HepG2 (cell line): ENCODE results near the gene FUT3. TPM values are rescaled to one million over a fixed set of nuclear protein-coding genes. Genes with fewer than 3 reads are reported as not detected.

Experiments used
- CEBPB ChIP-seq: IDR thresholded peaks from 2 replicates; pipeline ENCODE4 v1.6.1; 2011; ENCODE audit warnings: low read depth, low read length, improper control_type of control experiment, borderline replicate concordance
- CHD2 ChIP-seq: IDR thresholded peaks from 2 replicates; pipeline ENCODE4 v1.6.1; 2011; ENCODE audit warnings: low read depth, low read length, improper control_type of control experiment
- DPF2 ChIP-seq: sonication (generic); formaldehyde crosslinking; IDR thresholded peaks from 2 replicates; pipeline ENCODE4 v1.4.0; 2020; ENCODE audit warnings: mild to moderate bottlenecking, low read depth, missing genetic modification reagents, borderline replicate concordance
- DZIP1 ChIP-seq: sonication (generic); formaldehyde crosslinking; IDR thresholded peaks from 2 replicates; pipeline ENCODE4 v1.5.0; 2020; ENCODE audit warnings: mild to moderate bottlenecking, missing genetic modification reagents
- FOXO1 ChIP-seq: sonication (generic); formaldehyde crosslinking; IDR thresholded peaks from 2 replicates; pipeline ENCODE4 v1.4.0; 2020; ENCODE audit warnings: missing genetic modification reagents
- GATA4 ChIP-seq: sonication (generic); IDR thresholded peaks from 2 replicates; pipeline ENCODE4 v1.6.1; 2016; ENCODE audit warnings: antibody characterized with exemption, low read depth, borderline replicate concordance
- KLF6 ChIP-seq: IDR thresholded peaks from 2 replicates; pipeline ENCODE4 v1.8.0; 2016; ENCODE audit warnings: missing biosample characterization, missing genetic modification reagents
- NFRKB ChIP-seq: fragments of 450-650 bp; IDR thresholded peaks from 2 replicates; pipeline ENCODE4 v1.6.1; 2017
- POLR2AphosphoS5 ChIP-seq: IDR thresholded peaks from 2 replicates; pipeline ENCODE4 v1.6.1; 2012; ENCODE audit warnings: low read depth, low read length
- SMAD3 ChIP-seq: sonication (generic); formaldehyde crosslinking; IDR thresholded peaks from 2 replicates; pipeline ENCODE4 v1.4.0; 2020; ENCODE audit warnings: missing genetic modification reagents
- ZNF263 ChIP-seq: sonication (generic); formaldehyde crosslinking; IDR thresholded peaks from 2 replicates; pipeline ENCODE4 v1.4.0; 2020; ENCODE audit warnings: missing genetic modification reagents
- ZNF264 ChIP-seq: sonication (generic); formaldehyde crosslinking; IDR thresholded peaks from 2 replicates; pipeline ENCODE4 v1.4.0; 2020; ENCODE audit warnings: missing genetic modification reagents
- ZNF446 ChIP-seq: sonication (generic); formaldehyde crosslinking; IDR thresholded peaks from 2 replicates; pipeline ENCODE4 v1.5.0; 2020; ENCODE audit warnings: mild to moderate bottlenecking, missing genetic modification reagents
- ZNF512 ChIP-seq: sonication (generic); formaldehyde crosslinking; IDR thresholded peaks from 2 replicates; pipeline ENCODE4 v1.4.0; 2020; ENCODE audit warnings: mild to moderate bottlenecking, missing genetic modification reagents
- polyA plus RNA-seq, 8 experiments: library from polyadenylated mRNA; depleted of rRNA in 3 of 8; stranded (reverse) in 7 of 8; unstranded in 1 of 8; fragments of >200 nt; fragmentation: Illumina TruSeq in 4 of 8; extraction: Trizol in 4 of 8; gene quantifications; 2 replicates each; pipeline versions ENCODE4 v1.2.1 to v1.2.3, GENCODE V29; 2011 to 2016; ENCODE audit warnings: low read depth in 4 of 8, missing spikeins in 1 of 8, mixed read lengths in 1 of 8; ENCODE audit not compliant: insufficient read depth in 1 of 8
- total RNA-seq, 5 experiments: library from RNA; depleted of rRNA; stranded (reverse); fragments of >200 nt; fragmentation: Illumina TruSeq; extraction: Trizol; gene quantifications; 2 replicates each; pipeline ENCODE4 v1.2.3, GENCODE V29; 2016; ENCODE audit warnings: low read depth in 1 of 5
- TF ChIP-seq, protein P1 (sequence below): IDR thresholded peaks from 2 replicates; pipeline ENCODE4 v1.6.1; 2016; ENCODE audit warnings: low read depth
- TF ChIP-seq, protein P2 (sequence below): sonication (generic); formaldehyde crosslinking; IDR thresholded peaks from 2 replicates; pipeline ENCODE4 v1.5.0; 2020; ENCODE audit warnings: missing genetic modification reagents
- TF ChIP-seq, protein P3 (sequence below): sonication (generic); formaldehyde crosslinking; IDR thresholded peaks from 2 replicates; pipeline ENCODE4 v1.4.0; 2020; ENCODE audit warnings: missing genetic modification reagents
- TF ChIP-seq, protein P4 (sequence below): sonication (generic); formaldehyde crosslinking; IDR thresholded peaks from 2 replicates; pipeline ENCODE4 v1.4.0; 2020; ENCODE audit warnings: missing genetic modification reagents, mild to moderate bottlenecking, borderline replicate concordance

The FUT3 gene
- total and polyA plus RNA-seq, 2 of the 13 experiments (the other 11 are each of a cell fraction or from before 2014, with no cell fraction given): 0.53 to 1.1 TPM

- TF ChIP-seq DZIP1 (CRISPR knock-in tag) (no peak), KLF6 (CRISPR knock-in tag) (no peak), ZNF263 (CRISPR knock-in tag) (0 out of 2 replicates have a peak, but pooled peaks have one; percentile 6), DPF2 (CRISPR knock-in tag) (no peak), CHD2 (no peak), NFRKB (no peak), CEBPB (no peak), ZNF446 (CRISPR knock-in tag) (no peak), ZNF264 (CRISPR knock-in tag) (no peak), ZNF512 (CRISPR knock-in tag) (no peak), POLR2AphosphoS5 (no peak; the same call in 1 of the 2 replicates), SMAD3 (no peak), FOXO1 (CRISPR knock-in tag) (no peak), GATA4 (no peak)
- TF ChIP-seq, protein P1, sequence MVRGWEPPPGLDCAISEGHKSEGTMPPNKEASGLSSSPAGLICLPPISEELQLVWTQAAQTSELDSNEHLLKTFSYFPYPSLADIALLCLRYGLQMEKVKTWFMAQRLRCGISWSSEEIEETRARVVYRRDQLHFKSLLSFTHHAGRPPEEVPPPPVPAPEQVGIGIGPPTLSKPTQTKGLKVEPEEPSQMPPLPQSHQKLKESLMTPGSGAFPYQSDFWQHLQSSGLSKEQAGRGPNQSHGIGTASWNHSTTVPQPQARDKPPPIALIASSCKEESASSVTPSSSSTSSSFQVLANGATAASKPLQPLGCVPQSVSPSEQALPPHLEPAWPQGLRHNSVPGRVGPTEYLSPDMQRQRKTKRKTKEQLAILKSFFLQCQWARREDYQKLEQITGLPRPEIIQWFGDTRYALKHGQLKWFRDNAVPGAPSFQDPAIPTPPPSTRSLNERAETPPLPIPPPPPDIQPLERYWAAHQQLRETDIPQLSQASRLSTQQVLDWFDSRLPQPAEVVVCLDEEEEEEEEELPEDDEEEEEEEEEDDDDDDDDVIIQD: no peak
- TF ChIP-seq, protein P2, sequence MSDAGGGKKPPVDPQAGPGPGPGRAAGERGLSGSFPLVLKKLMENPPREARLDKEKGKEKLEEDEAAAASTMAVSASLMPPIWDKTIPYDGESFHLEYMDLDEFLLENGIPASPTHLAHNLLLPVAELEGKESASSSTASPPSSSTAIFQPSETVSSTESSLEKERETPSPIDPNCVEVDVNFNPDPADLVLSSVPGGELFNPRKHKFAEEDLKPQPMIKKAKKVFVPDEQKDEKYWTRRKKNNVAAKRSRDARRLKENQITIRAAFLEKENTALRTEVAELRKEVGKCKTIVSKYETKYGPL (CRISPR knock-in tag): no peak
- TF ChIP-seq, protein P3, sequence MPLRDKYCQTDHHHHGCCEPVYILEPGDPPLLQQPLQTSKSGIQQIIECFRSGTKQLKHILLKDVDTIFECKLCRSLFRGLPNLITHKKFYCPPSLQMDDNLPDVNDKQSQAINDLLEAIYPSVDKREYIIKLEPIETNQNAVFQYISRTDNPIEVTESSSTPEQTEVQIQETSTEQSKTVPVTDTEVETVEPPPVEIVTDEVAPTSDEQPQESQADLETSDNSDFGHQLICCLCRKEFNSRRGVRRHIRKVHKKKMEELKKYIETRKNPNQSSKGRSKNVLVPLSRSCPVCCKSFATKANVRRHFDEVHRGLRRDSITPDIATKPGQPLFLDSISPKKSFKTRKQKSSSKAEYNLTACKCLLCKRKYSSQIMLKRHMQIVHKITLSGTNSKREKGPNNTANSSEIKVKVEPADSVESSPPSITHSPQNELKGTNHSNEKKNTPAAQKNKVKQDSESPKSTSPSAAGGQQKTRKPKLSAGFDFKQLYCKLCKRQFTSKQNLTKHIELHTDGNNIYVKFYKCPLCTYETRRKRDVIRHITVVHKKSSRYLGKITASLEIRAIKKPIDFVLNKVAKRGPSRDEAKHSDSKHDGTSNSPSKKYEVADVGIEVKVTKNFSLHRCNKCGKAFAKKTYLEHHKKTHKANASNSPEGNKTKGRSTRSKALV (CRISPR knock-in tag): peak; percentile 74; the same call in 1 of the 2 replicates
- TF ChIP-seq, protein P4, sequence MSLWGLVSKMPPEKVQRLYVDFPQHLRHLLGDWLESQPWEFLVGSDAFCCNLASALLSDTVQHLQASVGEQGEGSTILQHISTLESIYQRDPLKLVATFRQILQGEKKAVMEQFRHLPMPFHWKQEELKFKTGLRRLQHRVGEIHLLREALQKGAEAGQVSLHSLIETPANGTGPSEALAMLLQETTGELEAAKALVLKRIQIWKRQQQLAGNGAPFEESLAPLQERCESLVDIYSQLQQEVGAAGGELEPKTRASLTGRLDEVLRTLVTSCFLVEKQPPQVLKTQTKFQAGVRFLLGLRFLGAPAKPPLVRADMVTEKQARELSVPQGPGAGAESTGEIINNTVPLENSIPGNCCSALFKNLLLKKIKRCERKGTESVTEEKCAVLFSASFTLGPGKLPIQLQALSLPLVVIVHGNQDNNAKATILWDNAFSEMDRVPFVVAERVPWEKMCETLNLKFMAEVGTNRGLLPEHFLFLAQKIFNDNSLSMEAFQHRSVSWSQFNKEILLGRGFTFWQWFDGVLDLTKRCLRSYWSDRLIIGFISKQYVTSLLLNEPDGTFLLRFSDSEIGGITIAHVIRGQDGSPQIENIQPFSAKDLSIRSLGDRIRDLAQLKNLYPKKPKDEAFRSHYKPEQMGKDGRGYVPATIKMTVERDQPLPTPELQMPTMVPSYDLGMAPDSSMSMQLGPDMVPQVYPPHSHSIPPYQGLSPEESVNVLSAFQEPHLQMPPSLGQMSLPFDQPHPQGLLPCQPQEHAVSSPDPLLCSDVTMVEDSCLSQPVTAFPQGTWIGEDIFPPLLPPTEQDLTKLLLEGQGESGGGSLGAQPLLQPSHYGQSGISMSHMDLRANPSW (CRISPR knock-in tag): no peak
These were observed 12.7 kb downstream of the FUT3 start (continued) for GRCh38 chr19:5838353-5839064.
